GM19023 (cell line): ENCODE data around the gene UCK1.
"Not testable (repeated sequence)": the region's sequence is repeated elsewhere in the genome, so short reads cannot be mapped to it uniquely, and the experiment has no call there.

Source experiments
- ATAC-seq: cut with Tn5 transposase; IDR thresholded peaks from one replicate; pipeline ENCODE4 v1.9.1; 2021; ENCODE audit warnings: mild to moderate bottlenecking, moderate library complexity; ENCODE audit not compliant: unreplicated experiment

Gene UCK1

DNA sequence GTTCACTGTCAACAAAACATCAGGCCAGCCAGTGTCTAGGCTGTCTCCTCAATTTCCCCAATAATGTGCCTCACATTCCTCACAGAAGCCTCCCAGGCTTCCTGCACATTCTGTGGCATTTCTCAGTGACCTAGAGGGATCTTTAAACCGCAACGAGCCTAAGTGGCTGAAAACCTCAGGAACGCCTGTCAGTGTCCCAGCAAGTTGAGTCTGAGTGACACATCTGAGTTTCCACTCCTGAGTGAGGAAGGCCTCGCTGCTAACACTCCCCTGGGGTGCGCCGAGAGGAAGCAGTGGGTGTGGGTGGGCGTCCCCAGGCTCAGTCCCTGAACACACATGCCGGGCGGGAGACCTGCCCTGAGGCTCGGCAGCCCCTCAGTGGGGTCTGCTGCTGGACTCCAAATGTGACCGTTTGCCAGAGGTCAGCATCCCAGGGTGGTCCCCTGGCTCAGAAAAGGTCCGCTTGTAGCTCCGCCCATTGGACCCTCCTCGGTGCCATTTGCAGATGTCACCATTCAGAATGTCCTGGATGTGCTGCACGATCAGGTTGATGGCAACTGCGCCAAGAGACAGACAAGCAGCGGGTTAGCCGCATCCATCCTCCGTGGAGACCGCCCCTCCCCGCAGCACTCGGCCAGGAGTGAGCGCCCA lies 6.3 kb downstream of the UCK1 start:
- ATAC-seq, result no peak

DNA sequence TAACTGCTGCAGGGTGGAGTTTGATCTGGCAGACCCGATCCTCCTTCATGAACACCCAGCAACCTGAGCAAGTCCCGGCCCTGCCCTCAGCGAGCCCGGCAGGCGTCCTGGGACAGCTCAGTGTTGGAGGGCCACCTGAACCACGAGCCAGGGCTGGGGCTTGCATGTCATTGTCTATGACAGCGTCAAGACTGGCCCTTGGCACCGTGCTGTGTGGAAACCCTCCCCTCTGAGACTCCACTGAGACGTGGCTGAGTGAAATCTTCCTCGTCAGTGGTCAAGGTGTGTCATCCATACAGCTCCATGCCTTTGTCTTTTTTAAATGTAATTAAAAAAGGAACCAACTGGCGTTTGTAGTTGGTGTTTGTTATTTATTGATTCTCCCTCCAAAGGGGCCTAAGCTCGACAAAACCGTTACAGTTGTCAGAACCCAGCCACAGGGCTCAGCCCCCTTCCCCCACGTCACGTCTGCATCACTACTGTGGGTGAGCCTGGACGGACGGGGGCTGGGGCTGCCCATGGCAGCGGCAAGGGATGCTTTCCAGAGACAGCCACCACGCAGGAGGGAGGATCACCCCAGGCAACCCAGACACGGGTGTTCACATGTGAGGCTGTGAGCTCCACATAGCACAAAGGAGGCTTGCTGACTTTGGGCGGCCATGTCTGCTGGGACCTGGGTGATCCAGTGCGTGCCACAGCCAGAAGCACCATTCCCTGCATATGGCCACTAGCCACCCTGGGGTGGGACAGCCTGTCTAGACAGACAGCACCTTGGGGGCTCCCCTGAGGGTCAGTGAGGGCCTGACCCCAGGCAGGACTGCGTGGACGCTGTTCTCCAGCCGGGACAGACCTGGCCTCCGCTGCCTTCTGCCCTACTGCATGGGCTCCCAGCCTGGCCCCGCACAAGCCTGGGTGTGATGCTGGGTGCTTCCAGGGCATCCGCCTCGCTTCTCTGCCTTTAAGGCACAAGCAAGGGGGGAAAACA lies 7.3 kb downstream of the UCK1 start:
- ATAC-seq, result no peak

DNA sequence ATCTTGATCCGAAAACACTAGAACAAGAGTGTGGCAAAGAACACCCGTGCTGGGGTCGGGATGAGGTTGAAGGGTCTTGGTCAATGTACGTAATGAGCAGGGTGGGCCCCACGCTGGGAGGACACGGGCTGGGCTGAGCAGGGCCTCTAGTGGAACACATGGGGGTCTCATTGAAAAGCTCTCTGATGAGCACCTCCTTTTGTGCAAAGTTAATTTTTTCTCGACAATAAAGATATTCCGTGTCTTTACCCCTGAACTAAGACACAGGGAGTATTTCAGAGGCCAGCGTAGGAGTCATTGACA lies 8.0 kb downstream of the UCK1 start:
- ATAC-seq, result no peak

DNA sequence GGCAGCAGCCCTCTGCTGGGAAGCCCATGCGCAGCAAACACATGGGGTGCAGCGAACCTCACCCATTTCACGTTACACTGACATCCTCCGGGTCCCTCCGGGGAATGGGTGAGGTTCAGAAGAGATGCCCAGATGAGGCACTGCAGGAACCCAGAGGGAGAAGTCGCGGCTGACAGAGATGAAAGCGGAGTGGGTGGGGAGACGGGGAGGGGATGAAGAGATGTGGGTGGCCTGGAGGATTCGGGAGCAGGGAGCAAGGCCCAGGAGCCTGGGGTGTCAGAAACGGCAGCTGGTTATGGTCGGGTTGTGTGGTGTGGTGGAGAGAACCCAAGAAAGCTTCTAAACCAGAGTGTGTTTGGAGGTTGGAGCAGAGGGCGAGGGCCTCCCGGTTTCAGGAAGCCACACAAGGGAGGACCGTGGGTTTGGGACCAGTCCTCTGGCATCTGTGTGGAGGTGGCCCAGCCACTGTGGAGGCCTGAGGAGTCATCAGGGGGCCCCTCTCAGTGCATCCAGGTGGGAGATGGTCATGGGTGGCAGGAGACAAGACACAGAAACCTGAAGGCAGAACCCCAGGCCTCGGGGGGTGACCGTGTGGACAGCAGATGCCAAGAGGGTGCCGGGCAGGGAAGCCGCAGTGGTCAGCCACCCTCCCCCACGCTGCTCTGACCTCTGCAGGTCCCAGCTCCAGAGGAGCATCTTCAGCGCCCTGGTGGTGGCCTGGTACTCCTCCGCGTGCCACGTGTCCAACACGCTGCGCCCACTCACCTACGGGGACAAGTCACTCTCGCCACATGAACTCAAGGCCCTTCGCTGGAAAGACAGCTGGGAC lies 8.6 kb downstream of the UCK1 start:
- no peak for ATAC-seq

DNA sequence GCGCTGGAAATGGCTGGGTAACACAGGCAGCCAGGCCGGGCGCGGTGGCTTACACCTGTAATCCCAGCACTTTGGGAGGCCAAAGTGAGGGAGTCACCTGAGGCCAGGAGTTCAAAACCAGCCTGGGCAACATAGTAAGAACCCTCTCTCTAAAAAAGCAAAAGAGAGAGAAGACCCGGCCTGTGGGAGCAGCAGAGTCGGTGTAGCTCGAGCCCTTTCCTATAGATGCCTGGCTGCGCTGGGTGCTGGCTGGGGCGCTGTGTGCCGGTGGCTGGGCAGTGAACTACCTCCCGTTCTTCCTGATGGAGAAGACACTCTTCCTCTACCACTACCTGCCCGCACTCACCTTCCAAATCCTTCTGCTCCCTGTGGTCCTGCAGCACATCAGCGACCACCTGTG lies 9.2 kb downstream of the UCK1 start:
- ATAC-seq, result no peak

DNA sequence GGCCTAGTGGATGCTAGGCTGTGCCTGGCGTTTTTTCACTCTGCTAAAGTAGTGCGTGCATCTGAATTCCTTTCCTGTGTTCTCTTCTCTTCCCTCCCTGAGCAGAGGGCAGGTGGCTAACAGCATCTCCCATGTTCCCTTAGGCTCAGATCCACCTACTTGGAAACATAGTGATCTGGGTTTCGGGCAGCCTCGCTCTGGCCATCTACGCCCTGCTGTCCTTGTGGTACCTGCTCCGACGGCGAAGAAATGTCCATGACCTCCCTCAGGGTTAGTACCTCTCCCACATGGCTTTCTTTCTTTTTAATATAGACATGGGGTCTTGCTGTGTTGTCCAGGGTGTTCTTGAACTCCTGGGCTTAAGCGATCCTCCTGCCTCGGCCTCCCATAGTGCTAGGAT lies 9.9 kb downstream of the UCK1 start:
- no peak for ATAC-seq

DNA sequence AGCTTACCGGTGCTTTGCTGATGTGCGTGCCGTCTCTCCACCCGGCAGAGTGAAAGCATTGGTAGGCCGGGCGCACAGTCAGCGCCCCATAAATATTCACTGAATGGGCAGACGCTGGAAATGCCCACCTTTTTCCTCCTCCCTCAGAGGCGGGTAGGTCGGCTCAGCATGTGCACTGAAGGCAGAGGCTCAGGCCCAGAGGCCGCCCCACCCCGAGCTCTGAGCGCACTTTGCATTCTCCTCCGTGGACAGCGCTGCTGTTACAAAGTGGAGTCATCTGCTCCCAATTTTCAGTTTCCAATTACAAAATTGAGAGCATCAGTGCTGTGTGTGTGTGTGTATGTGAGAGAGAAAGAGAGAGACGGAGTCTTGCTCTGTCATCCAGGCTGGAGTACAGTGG lies 10.6 kb downstream of the UCK1 start:
- no peak for ATAC-seq

DNA sequence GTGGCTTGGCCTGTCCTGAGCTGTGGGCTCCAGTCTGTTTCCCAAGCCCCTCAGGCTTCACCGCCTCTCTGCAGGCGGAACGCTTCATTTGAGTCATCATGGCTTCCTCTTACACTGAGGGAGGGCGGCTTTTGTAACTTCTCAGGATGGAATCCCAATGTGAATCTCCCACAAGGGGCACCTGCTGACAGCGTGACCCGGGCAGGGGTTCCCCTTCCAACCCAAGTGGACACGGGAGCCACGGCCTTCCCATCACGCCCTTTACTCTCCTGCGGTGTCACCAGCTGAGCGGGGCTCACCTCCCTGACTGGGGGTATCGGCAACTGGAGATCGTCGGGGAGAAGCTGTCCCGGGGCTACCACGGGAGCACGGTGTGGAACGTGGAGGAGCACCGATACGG lies 12.5 kb downstream of the UCK1 start:
- no peak for ATAC-seq

DNA sequence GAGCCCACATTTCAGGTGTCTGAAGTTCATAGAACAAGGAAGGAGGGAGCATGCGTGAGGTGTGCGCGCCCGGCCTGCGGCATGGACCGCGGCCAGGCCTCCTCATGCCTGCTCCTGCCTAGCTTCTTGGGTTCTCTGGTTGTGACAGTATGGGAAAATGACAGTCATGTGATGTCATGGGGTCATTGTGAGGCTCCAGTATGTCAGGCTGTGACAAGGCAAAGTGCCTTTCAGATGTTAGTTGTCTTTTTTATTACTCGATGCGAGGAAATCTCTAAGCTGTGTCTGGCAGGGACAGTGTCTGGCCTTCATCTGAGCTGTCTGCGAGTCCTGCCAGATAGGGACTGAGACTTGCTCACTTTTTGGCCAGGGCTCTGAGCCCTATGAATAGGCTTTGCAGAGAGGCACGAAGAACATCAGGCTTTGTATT lies 13.3 kb downstream of the UCK1 start:
- no peak for ATAC-seq

DNA sequence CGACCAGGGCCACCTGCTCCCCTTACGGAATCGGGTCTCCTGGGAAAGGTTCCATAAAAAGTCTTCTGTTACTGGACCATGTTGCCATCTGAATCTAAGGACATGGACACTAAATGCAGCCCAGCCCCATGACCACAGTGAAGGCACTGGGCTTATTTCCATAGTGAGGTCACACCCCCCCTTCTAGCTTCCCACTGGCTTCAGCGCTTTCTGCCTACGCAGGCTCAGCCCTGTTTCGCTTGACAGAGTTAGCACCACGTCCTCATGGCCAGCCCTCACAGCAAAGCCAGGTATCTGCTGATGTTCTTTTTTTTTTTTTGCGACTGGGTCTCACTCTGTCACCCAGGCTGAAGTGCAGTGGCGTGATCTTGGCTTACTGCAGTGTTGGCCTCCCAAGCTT lies 14.1 kb downstream of the UCK1 start:
- no peak for ATAC-seq

DNA sequence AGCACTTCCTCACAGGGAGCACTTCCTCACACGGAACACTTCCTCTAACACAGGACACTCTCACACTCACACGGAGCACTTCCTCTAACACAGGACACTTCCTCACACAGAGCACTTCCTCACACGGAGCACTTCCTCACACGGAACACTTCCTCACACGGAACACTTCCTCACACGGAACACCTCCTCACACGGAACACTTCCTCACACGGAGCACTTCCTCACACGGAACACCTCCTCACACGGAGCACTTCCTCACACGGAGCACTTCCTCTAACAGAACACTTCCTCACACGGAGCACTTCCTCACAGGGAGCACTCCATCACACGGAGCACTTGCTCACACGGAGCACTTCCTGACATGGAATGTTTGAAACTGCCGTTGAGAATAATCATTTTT lies 15.0 kb downstream of the UCK1 start:
- no peak for ATAC-seq

DNA sequence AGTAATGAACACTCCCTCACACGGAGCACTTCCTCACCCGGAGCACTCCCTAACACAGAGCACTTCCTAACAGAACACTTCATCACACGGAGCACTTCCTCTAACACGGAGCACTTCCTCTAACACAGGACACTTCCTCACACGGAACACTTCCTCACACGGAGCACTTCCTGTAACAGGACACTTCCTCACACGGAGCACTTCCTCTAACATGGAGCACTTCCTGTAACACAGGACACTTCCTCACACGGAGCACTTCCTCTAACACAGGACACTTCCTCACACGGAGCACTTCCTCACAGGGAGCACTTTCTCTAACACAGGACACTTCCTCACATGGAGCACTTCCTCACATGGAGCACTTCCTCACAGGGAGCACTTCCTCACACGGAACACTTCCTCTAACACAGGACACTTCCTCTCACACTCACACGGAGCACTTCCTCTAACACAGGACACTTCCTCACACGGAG lies 15.5 kb downstream of the UCK1 start:
- ATAC-seq, result not testable (repeated sequence)

DNA sequence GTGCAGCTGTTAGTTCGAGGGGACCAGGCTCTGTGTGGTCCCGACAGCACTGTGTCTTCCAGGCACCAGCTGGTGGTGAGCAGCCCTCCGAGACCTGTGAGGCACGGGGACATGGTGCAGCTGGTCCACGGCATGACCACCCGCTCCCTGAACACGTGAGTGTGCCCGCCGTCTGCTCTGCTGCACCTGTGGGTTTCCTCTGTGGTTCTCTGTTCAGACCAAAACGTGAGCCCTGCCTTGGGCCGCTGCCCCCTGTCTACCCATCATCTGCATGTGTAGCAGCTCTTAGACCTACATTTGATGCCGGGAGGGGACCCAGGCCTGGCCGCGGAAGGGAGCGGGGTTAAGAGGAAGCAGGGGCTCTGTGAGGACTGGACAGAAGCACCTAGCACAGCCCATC lies 17.9 kb downstream of the UCK1 start:
- ATAC-seq, result no peak

DNA sequence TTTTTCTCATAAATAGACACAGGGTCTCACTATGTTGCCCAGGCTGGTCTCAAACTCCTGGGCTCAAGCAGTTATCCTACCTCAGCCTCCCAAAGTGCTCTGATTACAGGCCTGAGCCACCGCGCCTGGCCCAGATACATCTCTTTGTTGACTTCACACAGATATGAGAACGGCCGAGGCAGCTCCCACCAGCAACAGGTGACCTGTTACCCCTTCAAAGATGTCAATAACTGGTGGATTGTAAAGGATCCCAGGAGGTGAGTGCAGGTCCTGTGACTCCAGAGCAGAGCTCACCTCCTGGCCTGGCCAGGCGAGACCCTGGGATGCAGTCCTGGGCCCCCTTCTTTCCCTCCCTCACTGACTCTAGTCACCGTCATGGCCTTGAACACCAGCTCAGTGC lies 19.2 kb downstream of the UCK1 start:
- ATAC-seq, result no peak

DNA sequence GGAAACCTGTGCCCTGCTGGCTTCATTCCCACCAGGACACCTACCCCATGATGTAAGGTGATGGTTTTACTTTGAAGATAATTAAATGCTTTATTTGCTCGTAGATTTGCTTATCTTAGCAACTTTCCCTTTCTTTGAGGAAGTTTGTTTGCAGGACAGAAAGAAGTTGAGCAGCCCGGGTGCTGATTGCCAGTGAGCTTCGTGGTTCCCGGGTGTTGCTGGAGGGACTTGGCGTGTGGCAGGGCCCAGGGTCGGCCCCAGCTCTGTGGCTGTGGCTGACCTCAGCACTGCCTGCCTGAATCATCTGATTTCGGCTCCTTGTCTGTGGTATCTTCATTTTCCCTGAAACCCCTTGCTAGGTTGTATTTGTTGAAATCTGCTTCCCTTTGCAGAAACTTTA lies 19.6 kb downstream of the UCK1 start:
- ATAC-seq, result no peak

DNA sequence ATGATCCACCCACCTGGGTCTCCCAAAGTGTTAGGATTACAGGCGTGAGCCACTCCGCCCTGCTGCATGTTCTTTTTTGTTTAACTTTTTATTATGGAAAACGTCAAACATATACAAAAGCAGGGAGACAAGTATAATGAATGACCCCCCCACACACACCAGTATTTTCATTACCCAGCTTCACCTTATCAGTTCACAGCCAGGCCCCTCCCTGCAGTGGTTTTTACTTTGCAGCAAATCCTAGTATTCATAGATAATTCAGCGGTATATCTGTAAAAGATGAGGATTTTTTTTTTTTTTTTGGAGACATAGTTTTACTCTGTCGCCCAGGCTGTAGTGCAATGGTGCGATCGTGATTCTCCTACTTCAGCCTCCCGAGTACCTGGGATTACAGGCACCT lies 26.1 kb downstream of the UCK1 start:
- no peak for ATAC-seq

DNA sequence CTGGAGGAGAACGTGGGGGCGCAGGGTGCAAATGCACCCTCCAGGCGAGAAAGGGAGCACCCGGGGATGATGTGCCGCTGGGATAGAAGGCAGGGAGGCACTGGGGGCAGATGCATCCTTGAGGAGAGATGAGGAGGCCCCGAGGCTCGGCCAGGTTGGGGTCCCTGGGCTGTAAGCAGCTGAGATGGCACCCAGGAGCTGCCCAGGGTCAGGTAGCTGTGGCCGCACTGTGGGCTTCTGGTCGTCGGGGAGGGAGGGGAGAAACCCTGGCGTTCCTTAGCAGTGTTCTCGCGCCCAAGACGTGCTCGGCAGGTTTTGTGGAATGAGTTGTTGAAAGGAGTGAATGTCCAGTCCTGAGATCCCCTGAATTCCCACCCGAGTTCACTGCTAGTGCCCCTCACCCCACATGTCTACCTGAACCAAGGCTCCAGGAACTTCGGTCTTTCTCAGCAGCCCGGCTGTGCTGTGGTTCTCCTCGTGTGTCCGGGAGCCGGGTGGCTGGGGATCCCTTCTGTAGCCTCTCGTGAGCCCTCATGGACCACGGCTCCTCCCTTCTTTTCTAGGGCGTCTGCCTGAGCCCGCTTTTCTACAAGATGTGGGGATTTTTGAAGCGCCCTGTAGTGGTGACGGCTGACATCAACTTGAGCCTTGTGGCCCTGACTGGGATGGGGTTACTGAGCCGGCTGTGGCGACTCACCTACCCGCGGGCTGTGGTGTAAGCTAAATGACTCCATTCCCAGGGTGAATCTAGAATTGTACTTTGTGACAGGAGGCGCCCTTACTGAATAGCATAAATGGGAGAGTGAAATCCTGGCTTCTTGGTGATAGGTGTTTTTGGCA lies 27.2 kb downstream of the UCK1 start:
- ATAC-seq, result no peak

DNA sequence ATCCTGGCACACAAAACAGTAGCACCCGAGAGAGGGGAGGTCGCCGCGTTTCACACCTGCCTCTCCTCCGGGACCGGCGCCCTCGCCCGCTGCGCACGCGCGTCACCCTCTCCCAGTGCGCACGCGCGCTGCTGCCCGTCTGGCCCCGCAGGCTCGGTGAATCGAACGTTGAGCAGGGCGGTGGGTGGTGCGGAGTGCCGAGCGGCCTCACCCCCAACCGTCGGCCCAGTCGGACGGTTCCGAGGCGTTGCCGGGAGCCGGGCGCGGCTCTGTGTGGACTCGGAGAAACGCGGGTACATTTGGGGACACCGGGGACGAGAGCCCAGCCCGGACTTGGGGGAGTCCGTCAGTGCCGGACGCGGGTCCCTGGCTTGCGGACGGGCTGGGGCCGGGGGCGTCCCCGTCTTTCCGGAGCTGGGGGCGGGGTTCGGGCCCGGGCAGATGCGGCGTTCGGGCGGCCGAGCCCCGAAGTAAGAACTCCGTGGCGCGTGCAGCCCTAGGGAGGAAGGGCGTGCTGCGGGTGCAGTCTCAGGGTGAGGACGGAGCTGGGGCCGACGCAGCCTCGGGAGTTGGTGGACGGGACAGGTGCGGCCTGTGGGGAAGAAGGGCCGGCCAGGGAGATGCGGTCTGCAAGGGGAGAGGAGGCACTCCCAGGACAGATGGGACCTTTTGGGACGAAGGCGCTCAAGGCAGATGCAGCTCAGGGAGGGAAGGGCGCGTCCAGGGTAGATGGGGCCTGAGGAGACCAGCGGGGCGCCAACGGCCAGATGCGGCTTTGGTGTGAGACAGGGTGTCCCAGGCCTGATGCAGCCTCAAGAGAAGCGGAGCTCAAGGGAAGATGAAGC lies 28.1 kb downstream of the UCK1 start, which contains the start of gene POMT1:
POMT1 (plus strand) TSS at position 138 of the 845 bp plus-strand sequence. CDS start 1,301 bp downstream, outside the sequence.
- ATAC-seq, result peak; percentile 73

DNA sequence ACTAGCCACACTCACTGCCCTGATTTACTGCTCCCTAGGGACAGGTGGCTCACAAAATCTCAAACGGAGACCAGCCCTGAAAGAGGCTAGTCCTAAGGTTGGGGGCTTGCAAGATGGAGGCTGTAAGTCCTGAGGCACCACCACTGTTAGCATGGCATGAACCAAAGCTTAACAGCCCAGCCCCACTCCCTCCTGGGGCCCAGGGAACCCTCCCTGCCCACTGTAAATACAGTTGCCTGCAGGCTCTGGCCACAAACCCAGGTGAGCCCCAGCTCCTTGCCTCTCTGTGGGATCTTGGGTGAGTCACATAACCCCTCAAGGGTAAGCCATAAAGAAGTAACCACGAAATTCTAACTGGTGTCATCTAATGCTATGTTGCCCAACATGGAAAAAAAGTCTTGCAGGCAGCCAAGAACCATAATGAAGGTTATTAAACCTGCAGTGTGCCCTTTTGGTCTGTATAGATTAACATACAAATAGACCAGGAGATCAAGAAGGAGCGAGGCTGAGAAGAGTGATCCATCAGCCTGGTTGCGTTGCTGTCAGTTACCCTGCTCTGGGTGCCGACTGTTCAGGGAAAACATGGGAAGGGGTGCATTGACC lies 30.0 kb downstream of the UCK1 start:
- ATAC-seq, result no peak
